Measurements from ENCODE around the gene CYSRT1.

Gene CYSRT1

GRCh38 chr9:137213160-137214060 lies 11.6 kb upstream of the CYSRT1 start:
- no peak for DNase-seq

- no peak for DNase-seq
Measured at GRCh38 chr9:137214620-137215019, 10.4 kb upstream of the CYSRT1 start.

- no peak for DNase-seq
Measured at GRCh38 chr9:137215196-137215986, 9.6 kb upstream of the CYSRT1 start.

GRCh38 chr9:137216188-137216965 lies 8.6 kb upstream of the CYSRT1 start:
- DNase-seq = no peak

GRCh38 chr9:137217276-137218211 lies 7.4 kb upstream of the CYSRT1 start:
- DNase-seq = no peak

- DNase-seq = no peak
Measured at GRCh38 chr9:137218212-137218753, 6.7 kb upstream of the CYSRT1 start.

- DNase-seq = no peak
Measured at GRCh38 chr9:137218754-137219271, 6.2 kb upstream of the CYSRT1 start.

- DNase-seq = no peak
Measured at GRCh38 chr9:137219757-137220316, 5.1 kb upstream of the CYSRT1 start.

- DNase-seq = no peak
Measured at GRCh38 chr9:137220317-137221094, 4.5 kb upstream of the CYSRT1 start.

- DNase-seq = no peak
Measured at GRCh38 chr9:137221095-137221505, 3.9 kb upstream of the CYSRT1 start.

GRCh38 chr9:137221506-137222111 lies 3.4 kb upstream of the CYSRT1 start:
- DNase-seq = no peak

- no peak for DNase-seq
Measured at GRCh38 chr9:137222190-137223077, 2.5 kb upstream of the CYSRT1 start, which contains the start of gene RNF208. Gene RNF208, minus strand, starts transcription at chr9:137222240. Its CDS starts 1,028 bp downstream, at chr9:137221212.

- DNase-seq = peak; percentile 97
Measured at GRCh38 chr9:137223078-137223970, 1.6 kb upstream of the CYSRT1 start.

GRCh38 chr9:137225699-137226331 lies 841 bp downstream of the CYSRT1 start:
- DNase-seq = no peak

GRCh38 chr9:137226338-137227053 lies 1.5 kb downstream of the CYSRT1 start:
- DNase-seq = no peak
